MM.1S (cell line): ENCODE results near the gene RRP36.

ENCODE experiments used
- CTCF ChIP-seq: fragments of 300-600 bp; sonication (generic); IDR thresholded peaks from 2 replicates; pipeline ENCODE4 v1.5.1; 2016; ENCODE audit warnings: antibody characterized with exemption, low read length, mixed read lengths
- EZH2 ChIP-seq: fragments of 300-600 bp; sonication (generic); optimal IDR thresholded peaks from 2 replicates; pipeline ENCODE3; 2017; ENCODE audit warnings: low read depth, mild to moderate bottlenecking, antibody characterized with exemption, low read length, mixed read lengths
- EZH2phosphoT487 ChIP-seq: fragments of 300-600 bp; sonication (generic); IDR thresholded peaks from 2 replicates; pipeline ENCODE4 v1.6.1; 2018; ENCODE audit warnings: antibody characterized with exemption, low read length

GRCh38 chr6:43013843-43014433, 7.5 kb upstream of the RRP36 start, which contains the start of the genes KLHDC3 and MEA1:
- no peak for TF ChIP-seq CTCF
- no peak for TF ChIP-seq EZH2
- TF ChIP-seq EZH2phosphoT487, result no peak
